ENCODE data around the gene CERS2.

- TF ChIP-seq CTCF (IDR thresholded peaks at IDR 0.05) (no peak), POLR2A (IDR thresholded peaks at IDR 0.05) (no peak)
Observed at GRCh38 chr1:150917387-150917786, 57.2 kb downstream of the CERS2 start.

Measured in uterus (tissue), 2 donors.